AG09309 (cell line): ENCODE measurements around the gene ZNF664.

ENCODE experiments used
- DNase-seq: peaks from one replicate; pipeline ENCODE4 v3.0.0-alpha.2; 2010; ENCODE audit warnings: low read depth
- H3K4me3 ChIP-seq: 2 replicates; pipeline ENCODE4 v1.5.1; 2011; ENCODE audit warnings: mild to moderate bottlenecking, low read depth, low read length, moderate library complexity; ENCODE audit not compliant: control insufficient read depth
- TF ChIP-seq, protein P1 (sequence below): IDR thresholded peaks from 2 replicates; pipeline ENCODE4 v1.5.1; 2011; ENCODE audit warnings: mild to moderate bottlenecking, low read depth, low read length, inconsistent platforms; ENCODE audit not compliant: insufficient read depth, control insufficient read depth; ENCODE audit errors: missing control alignments

The ZNF664 gene

DNA sequence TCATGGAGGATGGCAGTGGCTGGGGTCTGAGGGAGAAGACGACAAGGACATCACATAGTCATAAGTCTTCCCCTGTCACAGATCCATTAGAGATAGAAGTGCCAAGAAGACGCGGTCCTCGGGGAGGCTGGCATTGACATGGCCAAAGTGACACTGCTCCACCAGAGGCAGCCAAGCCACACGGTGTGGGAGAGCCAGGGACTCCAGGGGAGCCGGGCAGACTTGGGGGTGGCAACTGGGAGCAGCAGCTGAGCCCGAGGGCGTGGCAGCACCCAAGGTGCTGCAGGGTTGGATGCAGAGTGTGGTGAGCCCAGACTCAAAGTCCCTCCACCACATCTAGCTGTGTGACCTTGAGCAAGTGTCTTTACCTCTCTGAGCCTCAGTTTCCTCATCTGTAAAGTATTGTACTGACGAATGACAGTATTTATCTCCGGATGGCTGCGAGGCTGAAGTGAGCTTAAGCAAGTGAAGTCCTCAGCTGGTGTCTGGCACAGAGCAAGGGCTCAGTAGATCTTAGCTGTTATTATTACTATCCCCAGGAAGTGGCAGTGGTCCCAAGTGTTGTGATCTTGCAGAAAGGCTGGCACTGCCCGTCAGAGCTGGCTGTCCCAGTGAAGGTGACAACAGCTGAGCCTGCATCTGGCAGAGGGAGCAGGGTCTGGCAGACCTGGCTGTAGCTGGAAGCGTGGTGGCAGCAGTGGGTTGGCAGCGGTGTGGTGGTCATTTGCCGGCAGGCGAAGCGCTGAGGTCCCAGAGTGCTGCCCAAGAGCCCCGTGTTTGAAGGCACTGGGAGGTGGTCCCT, 54.9 kb downstream of the ZNF664 start:
- TF ChIP-seq, protein P1, sequence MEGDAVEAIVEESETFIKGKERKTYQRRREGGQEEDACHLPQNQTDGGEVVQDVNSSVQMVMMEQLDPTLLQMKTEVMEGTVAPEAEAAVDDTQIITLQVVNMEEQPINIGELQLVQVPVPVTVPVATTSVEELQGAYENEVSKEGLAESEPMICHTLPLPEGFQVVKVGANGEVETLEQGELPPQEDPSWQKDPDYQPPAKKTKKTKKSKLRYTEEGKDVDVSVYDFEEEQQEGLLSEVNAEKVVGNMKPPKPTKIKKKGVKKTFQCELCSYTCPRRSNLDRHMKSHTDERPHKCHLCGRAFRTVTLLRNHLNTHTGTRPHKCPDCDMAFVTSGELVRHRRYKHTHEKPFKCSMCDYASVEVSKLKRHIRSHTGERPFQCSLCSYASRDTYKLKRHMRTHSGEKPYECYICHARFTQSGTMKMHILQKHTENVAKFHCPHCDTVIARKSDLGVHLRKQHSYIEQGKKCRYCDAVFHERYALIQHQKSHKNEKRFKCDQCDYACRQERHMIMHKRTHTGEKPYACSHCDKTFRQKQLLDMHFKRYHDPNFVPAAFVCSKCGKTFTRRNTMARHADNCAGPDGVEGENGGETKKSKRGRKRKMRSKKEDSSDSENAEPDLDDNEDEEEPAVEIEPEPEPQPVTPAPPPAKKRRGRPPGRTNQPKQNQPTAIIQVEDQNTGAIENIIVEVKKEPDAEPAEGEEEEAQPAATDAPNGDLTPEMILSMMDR = no peak
- no peak overlapping the region for H3K4me3 ChIP-seq
- DNase-seq = no peak

DNA sequence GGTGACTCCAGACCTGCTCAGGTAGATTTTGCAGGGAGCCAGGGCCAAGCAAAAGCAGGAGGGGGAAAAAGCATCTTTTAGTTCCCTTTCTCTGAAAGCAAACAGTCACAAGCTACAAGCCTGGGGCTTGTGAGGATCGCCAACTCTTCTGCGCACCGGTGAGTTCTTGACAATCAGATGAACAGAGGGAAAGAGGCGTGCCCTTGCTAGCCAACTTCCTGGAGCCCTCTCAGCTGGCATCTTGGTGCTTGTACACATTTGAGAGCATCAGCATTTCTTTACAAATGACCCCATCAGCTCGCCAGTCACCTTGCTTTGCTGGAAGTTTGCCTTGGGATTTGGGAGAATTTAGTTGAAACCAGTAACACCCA, 55.5 kb downstream of the ZNF664 start:
- no peak for DNase-seq
- no peak overlapping the region for H3K4me3 ChIP-seq
- TF ChIP-seq, protein P1 = no peak

DNA sequence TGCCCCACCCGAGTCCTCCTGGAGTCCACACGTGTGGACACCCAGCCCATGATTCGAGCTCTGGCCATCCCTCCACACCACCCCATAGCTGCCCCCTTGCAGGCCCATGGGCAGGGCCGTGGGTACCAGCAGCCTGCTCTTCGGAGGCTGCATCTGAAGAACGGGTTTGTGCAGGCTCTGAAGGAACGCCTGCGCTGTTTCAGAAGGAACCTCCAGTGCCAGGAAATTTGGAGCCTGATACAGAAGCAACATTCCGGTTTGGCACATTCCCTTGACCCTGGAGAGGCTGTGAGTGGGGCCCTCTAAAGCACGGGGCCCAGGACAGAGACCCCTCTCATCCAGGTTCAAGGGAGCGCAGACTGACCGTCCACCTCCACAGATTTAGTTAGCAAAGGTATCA, 57.0 kb downstream of the ZNF664 start:
- TF ChIP-seq, protein P1 = no peak
- no peak for DNase-seq
- no peak overlapping the region for H3K4me3 ChIP-seq

DNA sequence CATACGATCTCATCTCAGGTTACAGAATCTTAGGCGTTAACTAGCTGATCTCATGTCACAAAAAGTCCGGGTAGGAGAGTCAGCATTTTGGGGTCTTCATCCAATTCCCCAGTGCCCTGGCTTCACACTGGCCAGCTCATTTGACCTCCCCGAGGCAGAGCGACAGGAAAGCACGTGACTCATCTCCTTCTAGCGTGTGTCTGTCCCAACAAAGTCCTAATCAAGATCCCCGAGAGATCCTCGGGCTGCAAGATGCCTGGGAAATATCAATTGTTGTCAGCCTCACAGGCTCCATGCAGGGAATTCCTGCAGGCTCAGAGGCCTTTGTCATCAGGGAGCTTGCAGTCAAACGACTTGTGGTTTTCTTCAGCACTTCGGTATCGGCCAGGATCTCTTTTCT, 57.5 kb downstream of the ZNF664 start:
- H3K4me3 ChIP-seq = no peak overlapping the region
- TF ChIP-seq, protein P1 = no peak
- no peak for DNase-seq

DNA sequence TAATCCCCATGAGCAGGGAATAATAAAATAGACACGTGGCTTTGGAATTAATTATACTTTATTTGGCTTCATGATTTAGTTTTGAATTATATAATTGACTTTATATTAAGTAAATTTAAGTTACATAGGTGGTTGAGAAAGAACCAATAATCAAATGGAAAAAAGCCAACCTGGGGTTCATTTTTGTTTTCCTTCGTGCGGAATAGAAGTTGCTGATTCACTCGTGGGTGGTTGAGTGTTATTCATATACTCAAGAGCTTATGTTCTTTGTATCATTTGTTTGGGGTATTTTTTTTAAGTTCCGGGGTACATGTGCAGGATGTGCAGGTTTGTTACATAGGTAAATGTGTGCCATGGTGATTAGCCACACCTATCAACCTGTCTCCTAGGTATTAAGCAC, 58.0 kb downstream of the ZNF664 start:
- DNase-seq = no peak
- TF ChIP-seq, protein P1 = no peak
- H3K4me3 ChIP-seq = no peak overlapping the region

DNA sequence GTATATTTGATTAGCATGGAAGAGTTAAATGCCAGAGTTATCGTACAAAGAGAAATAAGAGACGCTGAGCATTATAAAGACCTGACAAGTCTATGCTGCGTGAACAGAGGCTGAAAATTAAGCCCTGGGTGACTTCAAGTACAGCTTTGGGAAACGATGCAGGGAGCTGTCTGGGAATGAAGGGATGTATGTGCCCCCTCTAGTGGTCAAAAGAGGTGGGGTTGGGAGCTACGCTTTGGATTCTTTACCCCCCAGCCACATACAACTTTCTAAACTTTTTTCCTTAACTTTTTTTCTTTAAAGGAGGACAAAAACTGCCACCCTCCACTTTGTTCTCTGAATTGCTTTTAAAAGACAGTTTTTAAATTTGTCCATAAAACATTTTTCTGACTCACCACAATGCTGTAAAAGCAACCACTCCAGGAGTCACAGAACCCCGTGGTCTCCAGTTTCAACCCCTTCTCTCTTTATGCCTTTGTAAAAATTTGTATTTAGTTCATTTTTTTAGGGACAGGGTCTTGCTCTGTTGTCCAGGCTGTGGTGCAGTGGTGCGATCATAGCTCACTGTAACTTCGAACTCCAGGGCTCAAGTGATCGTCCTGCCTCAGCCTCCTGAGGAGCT, 59.4 kb downstream of the ZNF664 start:
- TF ChIP-seq, protein P1 = peak; percentile 91
- H3K4me3 ChIP-seq = no peak overlapping the region
- DNase-seq = no peak
